ENCODE results near the gene SCYGR8.

The SCYGR8 gene

DNA sequence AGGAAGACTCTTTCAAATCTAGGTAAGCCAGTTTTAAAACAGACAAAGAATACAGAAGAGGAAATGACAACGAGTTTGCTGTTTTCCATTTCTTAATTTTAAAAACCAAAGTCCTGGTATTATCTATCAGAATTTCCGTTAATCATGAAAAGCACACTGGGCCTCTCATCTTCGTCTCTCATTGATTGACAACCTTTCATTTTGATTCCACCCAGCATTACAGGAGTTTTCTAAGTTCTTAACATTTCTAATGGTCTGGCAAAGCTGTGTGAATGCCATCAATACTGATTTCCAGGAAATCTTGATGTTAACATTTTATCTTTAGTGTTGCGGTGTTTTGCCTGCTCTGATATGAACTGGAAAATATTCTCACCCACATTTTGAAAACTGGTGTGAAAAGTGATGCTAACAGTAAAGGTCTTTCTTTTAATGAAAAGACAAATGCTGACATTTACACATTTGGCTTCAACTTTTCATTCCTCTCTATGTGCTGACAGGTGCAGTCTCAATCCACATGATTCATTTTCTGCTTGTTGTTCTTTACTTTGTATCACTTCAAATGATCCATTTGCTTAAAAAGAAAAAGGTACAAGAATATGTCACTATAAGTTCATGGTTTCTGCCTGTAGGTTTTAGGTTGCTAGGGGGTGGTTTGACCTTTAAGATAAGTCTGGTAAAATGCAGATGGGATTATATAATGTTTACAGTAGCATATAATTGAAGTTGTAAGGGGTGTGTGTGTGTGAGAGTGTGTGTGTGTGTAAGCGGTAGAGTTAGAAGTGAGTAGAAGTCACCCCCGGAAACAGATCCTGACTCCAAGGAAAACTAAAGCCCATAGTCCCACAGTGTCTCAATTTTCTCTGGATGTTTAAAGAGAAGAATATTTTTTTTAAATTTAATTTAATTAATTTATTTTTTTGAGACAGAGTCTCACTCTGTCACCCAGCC is 29.5 kb downstream of the SCYGR8 start:
- no peaks in the 10 kb centered on the region for H3K4me1 ChIP-seq (ENCODE audit: control insufficient read depth in 1 of 2, insufficient read depth in 2 of 2, low read length in 2 of 2)
- whole genome bisulfite sequencing (ENCODE audit: extremely low coverage, insufficient coverage, insufficient read length), result no CpG with 5 or more reads among the region's 6 CpGs
- no peak overlapping the region for H2AFZ ChIP-seq (ENCODE audit: insufficient read depth, low read length, poor library complexity)
- no peak overlapping the region for H3K4me2 ChIP-seq (ENCODE audit: low read length)
- no peak overlapping the region for H3K23ac ChIP-seq (ENCODE audit: low read length)
- H3K79me1 ChIP-seq (ENCODE audit: low read length), result no peaks in the 10 kb centered on the region
- H3K4ac ChIP-seq (ENCODE audit: low read depth, low read length), result no peak overlapping the region
- no peak overlapping the region for H2AK5ac ChIP-seq (ENCODE audit: low read length)
- H3K79me2 ChIP-seq (ENCODE audit: control insufficient read depth, insufficient read depth, low read length, poor library complexity), result no peaks in the 10 kb centered on the region
- no peak for DNase-seq
- no peak overlapping the region for H3K27ac ChIP-seq (ENCODE audit: low read depth, low read length)
- H3K9ac ChIP-seq (ENCODE audit: low read length), result no peak overlapping the region
- H3K27me3 ChIP-seq (ENCODE audit: insufficient read depth, low read length), result no peaks in the 10 kb centered on the region
- H4K12ac ChIP-seq (ENCODE audit: low read depth, low read length), result no peak overlapping the region
- H2BK120ac ChIP-seq (ENCODE audit: insufficient read depth, low read length, poor library complexity), result no peak overlapping the region
- no peak overlapping the region for H4K91ac ChIP-seq (ENCODE audit: low read depth, low read length)
- H3K9me3 ChIP-seq (ENCODE audit: insufficient read depth, low read depth, low read length), result no peaks in the 10 kb centered on the region
- H4K8ac ChIP-seq (ENCODE audit: low read depth, low read length), result no peak overlapping the region
- no peak overlapping the region for H3K18ac ChIP-seq (ENCODE audit: low read length)
- no peak overlapping the region for H3K4me3 ChIP-seq (ENCODE audit: low read depth, low read length)
- no peak overlapping the region for H3K14ac ChIP-seq (ENCODE audit: low read length)
- no peaks in the 10 kb centered on the region for H3K36me3 ChIP-seq (ENCODE audit: control insufficient read depth in 1 of 2, insufficient read depth in 2 of 2, low read length in 2 of 2)
- no peak overlapping the region for H2BK5ac ChIP-seq (ENCODE audit: low read depth, low read length, poor library complexity)
- H2BK12ac ChIP-seq (ENCODE audit: low read length), result no peak overlapping the region

GRCh38 chr2:227780981-227781615 is 35.4 kb downstream of the SCYGR8 start:
- Histone ChIP-seq H3K9ac (ENCODE audit: low read length) (no peak overlapping the region), H3K4me1 (ENCODE audit: control insufficient read depth in 1 of 2, insufficient read depth in 2 of 2, low read length in 2 of 2) (peaks cover 0 to 4% of the 10 kb centered on the region in 2 experiments), H4K91ac (ENCODE audit: low read depth, low read length) (no peak overlapping the region), H3K18ac (ENCODE audit: low read length) (no peak overlapping the region), H2BK12ac (ENCODE audit: low read length) (no peak overlapping the region), H3K23ac (ENCODE audit: low read length) (no peak overlapping the region), H3K79me2 (ENCODE audit: control insufficient read depth, insufficient read depth, low read length, poor library complexity) (no peaks in the 10 kb centered on the region), H2BK120ac (ENCODE audit: insufficient read depth, low read length, poor library complexity) (no peak overlapping the region), H3K79me1 (ENCODE audit: low read length) (peaks cover 2% of the 10 kb centered on the region), H3K36me3 (ENCODE audit: control insufficient read depth in 1 of 2, insufficient read depth in 2 of 2, low read length in 2 of 2) (no peaks in the 10 kb centered on the region), H3K14ac (ENCODE audit: low read length) (no peak overlapping the region), H4K12ac (ENCODE audit: low read depth, low read length) (no peak overlapping the region), H3K4me2 (ENCODE audit: low read length) (no peak overlapping the region), H3K27me3 (ENCODE audit: insufficient read depth, low read length) (no peaks in the 10 kb centered on the region), H3K9me3 (ENCODE audit: insufficient read depth, low read depth, low read length) (no peaks in the 10 kb centered on the region), H3K4me3 (ENCODE audit: low read depth, low read length) (no peak overlapping the region), H2AFZ (ENCODE audit: insufficient read depth, low read length, poor library complexity) (no peak overlapping the region), H2BK5ac (ENCODE audit: low read depth, low read length, poor library complexity) (no peak overlapping the region), H2AK5ac (ENCODE audit: low read length) (no peak overlapping the region), H3K27ac (ENCODE audit: low read depth, low read length) (no peak overlapping the region), H3K4ac (ENCODE audit: low read depth, low read length) (no peak overlapping the region), H4K8ac (ENCODE audit: low read depth, low read length) (no peak overlapping the region)
- peak in 1 of 2 donors; percentile 26 for DNase-seq
- WGBS (ENCODE audit: extremely low coverage, insufficient coverage, insufficient read length), result no CpG with 5 or more reads among the region's 14 CpGs

- no peak overlapping the region for H3K4ac ChIP-seq (ENCODE audit: low read depth, low read length)
- no peak overlapping the region for H3K23ac ChIP-seq (ENCODE audit: low read length)
- H2AFZ ChIP-seq (ENCODE audit: insufficient read depth, low read length, poor library complexity), result no peak overlapping the region
- no peak overlapping the region for H2BK5ac ChIP-seq (ENCODE audit: low read depth, low read length, poor library complexity)
- peaks cover 0 to 5% of the 10 kb centered on the region in 2 experiments for H3K4me1 ChIP-seq (ENCODE audit: control insufficient read depth in 1 of 2, insufficient read depth in 2 of 2, low read length in 2 of 2)
- no peak overlapping the region for H3K27ac ChIP-seq (ENCODE audit: low read depth, low read length)
- no peak overlapping the region for H4K91ac ChIP-seq (ENCODE audit: low read depth, low read length)
- no peak overlapping the region for H3K4me2 ChIP-seq (ENCODE audit: low read length)
- H4K12ac ChIP-seq (ENCODE audit: low read depth, low read length), result no peak overlapping the region
- H3K18ac ChIP-seq (ENCODE audit: low read length), result no peak overlapping the region
- DNase-seq, result no peak
- H3K79me2 ChIP-seq (ENCODE audit: control insufficient read depth, insufficient read depth, low read length, poor library complexity), result no peaks in the 10 kb centered on the region
- no peak overlapping the region for H2BK120ac ChIP-seq (ENCODE audit: insufficient read depth, low read length, poor library complexity)
- no peak overlapping the region for H2BK12ac ChIP-seq (ENCODE audit: low read length)
- no peak overlapping the region for H3K9ac ChIP-seq (ENCODE audit: low read length)
- H4K8ac ChIP-seq (ENCODE audit: low read depth, low read length), result no peak overlapping the region
- no peaks in the 10 kb centered on the region for H3K27me3 ChIP-seq (ENCODE audit: insufficient read depth, low read length)
- H3K14ac ChIP-seq (ENCODE audit: low read length), result no peak overlapping the region
- no CpG with 5 or more reads among the region's 8 CpGs for WGBS (ENCODE audit: extremely low coverage, insufficient coverage, insufficient read length)
- no peak overlapping the region for H2AK5ac ChIP-seq (ENCODE audit: low read length)
- no peak overlapping the region for H3K4me3 ChIP-seq (ENCODE audit: low read depth, low read length)
- H3K79me1 ChIP-seq (ENCODE audit: low read length), result peaks cover 2% of the 10 kb centered on the region
- H3K36me3 ChIP-seq (ENCODE audit: control insufficient read depth in 1 of 2, insufficient read depth in 2 of 2, low read length in 2 of 2), result no peaks in the 10 kb centered on the region
- no peaks in the 10 kb centered on the region for H3K9me3 ChIP-seq (ENCODE audit: insufficient read depth, low read depth, low read length)
These were observed 36.1 kb downstream of the SCYGR8 start for GRCh38 chr2:227781841-227782240.

GRCh38 chr2:227782804-227783203 is 37.1 kb downstream of the SCYGR8 start:
- Histone ChIP-seq H3K9ac (ENCODE audit: low read length) (no peak overlapping the region), H2AK5ac (ENCODE audit: low read length) (no peak overlapping the region), H2BK5ac (ENCODE audit: low read depth, low read length, poor library complexity) (no peak overlapping the region), H2BK120ac (ENCODE audit: insufficient read depth, low read length, poor library complexity) (no peak overlapping the region), H3K79me2 (ENCODE audit: control insufficient read depth, insufficient read depth, low read length, poor library complexity) (no peaks in the 10 kb centered on the region), H4K12ac (ENCODE audit: low read depth, low read length) (no peak overlapping the region), H4K8ac (ENCODE audit: low read depth, low read length) (no peak overlapping the region), H2BK12ac (ENCODE audit: low read length) (no peak overlapping the region), H4K91ac (ENCODE audit: low read depth, low read length) (no peak overlapping the region), H3K4me3 (ENCODE audit: low read depth, low read length) (no peak overlapping the region), H3K18ac (ENCODE audit: low read length) (no peak overlapping the region), H3K27me3 (ENCODE audit: insufficient read depth, low read length) (no peaks in the 10 kb centered on the region), H3K9me3 (ENCODE audit: insufficient read depth, low read depth, low read length) (no peaks in the 10 kb centered on the region), H3K4ac (ENCODE audit: low read depth, low read length) (no peak overlapping the region), H3K23ac (ENCODE audit: low read length) (no peak overlapping the region), H3K79me1 (ENCODE audit: low read length) (peaks cover 2% of the 10 kb centered on the region), H2AFZ (ENCODE audit: insufficient read depth, low read length, poor library complexity) (no peak overlapping the region), H3K4me2 (ENCODE audit: low read length) (no peak overlapping the region), H3K36me3 (ENCODE audit: control insufficient read depth in 1 of 2, insufficient read depth in 2 of 2, low read length in 2 of 2) (no peaks in the 10 kb centered on the region), H3K27ac (ENCODE audit: low read depth, low read length) (no peak overlapping the region), H3K4me1 (ENCODE audit: control insufficient read depth in 1 of 2, insufficient read depth in 2 of 2, low read length in 2 of 2) (peaks cover 0 to 5% of the 10 kb centered on the region in 2 experiments), H3K14ac (ENCODE audit: low read length) (no peak overlapping the region)
- DNase-seq, result no peak
- no CpG with 5 or more reads among the region's 5 CpGs for WGBS (ENCODE audit: extremely low coverage, insufficient coverage, insufficient read length)

All from trophoblast cell (in vitro differentiated cells and primary cell).